ENCODE results near the gene EMC6. TPM values are rescaled to one million over a fixed set of nuclear protein-coding genes. Genes with fewer than 3 reads are reported as not detected.

Gene EMC6
- total RNA-seq, 1 experiment from 2014 or later = 72.2 TPM

GRCh38 chr17:3658784-3659449 lies 9.7 kb upstream of the EMC6 start:
- H3K14ac ChIP-seq (ENCODE audit: insufficient read depth, low read length) = no peak overlapping the region
- DNase-seq = peak; percentile 33
- H4K5ac ChIP-seq (ENCODE audit: insufficient read length, low read depth, low read length) = no peak overlapping the region
- no peak overlapping the region for H2BK120ac ChIP-seq (ENCODE audit: low read depth, low read length, poor library complexity, severe bottlenecking)
- no peak overlapping the region for H4K8ac ChIP-seq (replicated peaks; ENCODE audit: insufficient read length, low read depth, low read length)
- no peaks in the 10 kb centered on the region for H3K79me1 ChIP-seq (ENCODE audit: insufficient read depth, low read depth, low read length, poor library complexity, severe bottlenecking)
- Mint-ChIP-seq H3K4me3 (no peak overlapping the region), H3K4me1 (peaks cover 8 to 12% of the 10 kb centered on the region in 2 experiments), H3K27ac (peak overlapping the region in 1 of 3 experiments; percentile 75; a peak in 2 of 7 replicates), H3K36me3 (ENCODE audit: insufficient read depth in 1 of 3, low read depth in 3 of 3) (peaks cover 2 to 28% (median 3%) of the 10 kb centered on the region in 3 experiments; a peak in 6 of 7 replicates), H3K27me3 (ENCODE audit: low read depth) (no peaks in the 10 kb centered on the region), H3K9me3 (no peaks in the 10 kb centered on the region)
- H3K4me1 ChIP-seq (ENCODE audit: insufficient read depth, low read length) = no peaks in the 10 kb centered on the region
- no peak overlapping the region for H2AK5ac ChIP-seq (ENCODE audit: insufficient read length, low read length)
- no peak overlapping the region for H3T11ph ChIP-seq (ENCODE audit: low read length)
- no peak overlapping the region for H3K4ac ChIP-seq (ENCODE audit: low read depth, low read length)
- H3K23me2 ChIP-seq (ENCODE audit: insufficient read length, low read depth, low read length, poor library complexity, severe bottlenecking) = no peaks in the 10 kb centered on the region
- no peak overlapping the region for H3K56ac ChIP-seq (ENCODE audit: insufficient read length, low read depth, low read length)
- no peak overlapping the region for H3K18ac ChIP-seq (ENCODE audit: insufficient read length, low read depth, low read length)
- no peak overlapping the region for H2BK12ac ChIP-seq (ENCODE audit: insufficient read length, low read depth, low read length)
- H4K20me1 ChIP-seq (ENCODE audit: control insufficient read depth, insufficient read depth, insufficient read length) = no peaks in the 10 kb centered on the region
- no peaks in the 10 kb centered on the region for H3K9me3 ChIP-seq (ENCODE audit: control insufficient read depth, low read depth, low read length)
- H2AFZ ChIP-seq (ENCODE audit: low read length) = no peak overlapping the region
- no CpG with 5 or more reads among the region's 22 CpGs for WGBS (ENCODE audit: extremely low coverage, insufficient read length, low lambda C conversion rate)
- no peak overlapping the region for H2BK15ac ChIP-seq (ENCODE audit: low read depth, low read length)
- no peak overlapping the region for H2BK20ac ChIP-seq (ENCODE audit: low read depth, low read length, poor library complexity, severe bottlenecking)
- TF ChIP-seq, protein P1, sequence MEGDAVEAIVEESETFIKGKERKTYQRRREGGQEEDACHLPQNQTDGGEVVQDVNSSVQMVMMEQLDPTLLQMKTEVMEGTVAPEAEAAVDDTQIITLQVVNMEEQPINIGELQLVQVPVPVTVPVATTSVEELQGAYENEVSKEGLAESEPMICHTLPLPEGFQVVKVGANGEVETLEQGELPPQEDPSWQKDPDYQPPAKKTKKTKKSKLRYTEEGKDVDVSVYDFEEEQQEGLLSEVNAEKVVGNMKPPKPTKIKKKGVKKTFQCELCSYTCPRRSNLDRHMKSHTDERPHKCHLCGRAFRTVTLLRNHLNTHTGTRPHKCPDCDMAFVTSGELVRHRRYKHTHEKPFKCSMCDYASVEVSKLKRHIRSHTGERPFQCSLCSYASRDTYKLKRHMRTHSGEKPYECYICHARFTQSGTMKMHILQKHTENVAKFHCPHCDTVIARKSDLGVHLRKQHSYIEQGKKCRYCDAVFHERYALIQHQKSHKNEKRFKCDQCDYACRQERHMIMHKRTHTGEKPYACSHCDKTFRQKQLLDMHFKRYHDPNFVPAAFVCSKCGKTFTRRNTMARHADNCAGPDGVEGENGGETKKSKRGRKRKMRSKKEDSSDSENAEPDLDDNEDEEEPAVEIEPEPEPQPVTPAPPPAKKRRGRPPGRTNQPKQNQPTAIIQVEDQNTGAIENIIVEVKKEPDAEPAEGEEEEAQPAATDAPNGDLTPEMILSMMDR (conservative IDR thresholded peaks at IDR 0.05) = no peak
- H3K23ac ChIP-seq (ENCODE audit: insufficient read length, low read depth, low read length) = no peak overlapping the region
- H3K27me3 ChIP-seq (ENCODE audit: insufficient read depth, low read length) = no peaks in the 10 kb centered on the region
- no peak overlapping the region for H4K91ac ChIP-seq (ENCODE audit: insufficient read length, low read depth, low read length)
- no peak overlapping the region for H3K9ac ChIP-seq (ENCODE audit: extremely low read depth, insufficient read length, low read length)
- no peaks in the 10 kb centered on the region for H3K79me2 ChIP-seq (ENCODE audit: insufficient read depth, low read length)
- no peak overlapping the region for H3K4me2 ChIP-seq (ENCODE audit: insufficient read depth, insufficient read length, low read length)
- no peak overlapping the region for H2BK5ac ChIP-seq (ENCODE audit: insufficient read length, low read length)
- no peak overlapping the region for H3K27ac ChIP-seq (ENCODE audit: insufficient read length, low read depth, low read length)
